KBM-7 (cell line): ENCODE measurements around the gene C11orf97.

Experiments used
- DNase-seq: peaks from one replicate; pipeline ENCODE4 v3.0.0-alpha.2; 2015
- in situ Hi-C: fragments of 300-500 bp; cut with MboI; formaldehyde crosslinking; loops from 2 replicates; pipeline ENCODE4 v1.14.3; 2020; ENCODE audit warnings: low sequenced_read_pairs, low pct_unique_long_range_greater_than_20kb, mixed read lengths

C11orf97 gene

GRCh38 chr11:94521684-94522083, 9.4 kb downstream of the C11orf97 start:
- in situ Hi-C loops: no loop called here

GRCh38 chr11:94524341-94524740, 12.1 kb downstream of the C11orf97 start:
- in situ Hi-C loops: no loop called here
- no peak for DNase-seq

More at GRCh38 chr11:94521684-94522083, 9.4 kb downstream of the C11orf97 start:
- peak; percentile 34 for DNase-seq

GRCh38 chr11:94525546-94526324, 13.5 kb downstream of the C11orf97 start:
- in situ Hi-C loops: no loop called here
- DNase-seq: peak; percentile 77

GRCh38 chr11:94526645-94527438, 14.6 kb downstream of the C11orf97 start:
- in situ Hi-C loops: no loop called here
- peak; percentile 64 for DNase-seq

GRCh38 chr11:94528551-94528950, 16.3 kb downstream of the C11orf97 start:
- in situ Hi-C loops: no loop called here
- no peak for DNase-seq

- in situ Hi-C loops: no loop called here
Observed at GRCh38 chr11:94532211-94532610, 19.9 kb downstream of the C11orf97 start.

GRCh38 chr11:94533206-94533605, 20.9 kb downstream of the C11orf97 start:
- no peak for DNase-seq
- in situ Hi-C loops: no loop called here

More at GRCh38 chr11:94532211-94532610, 19.9 kb downstream of the C11orf97 start:
- no peak for DNase-seq

GRCh38 chr11:94533696-94534630, 21.7 kb downstream of the C11orf97 start:
- no peak for DNase-seq
- in situ Hi-C loops: no loop called here

- no peak for DNase-seq
- in situ Hi-C loops: no loop called here
Observed at GRCh38 chr11:94536386-94536785, 24.1 kb downstream of the C11orf97 start.

- in situ Hi-C loops: no loop called here
- no peak for DNase-seq
Observed at GRCh38 chr11:94537031-94537600, 24.9 kb downstream of the C11orf97 start.

- in situ Hi-C loops: no loop called here
- DNase-seq: no peak
Observed at GRCh38 chr11:94539420-94539819, 27.2 kb downstream of the C11orf97 start.

- in situ Hi-C loops: no loop called here
- peak; percentile 86 for DNase-seq
Observed at GRCh38 chr11:94543695-94544645, 31.7 kb downstream of the C11orf97 start, which contains the start of gene FUT4. Gene FUT4, plus strand, starts transcription at chr11:94543921. Its CDS starts 213 bp downstream, at chr11:94544134.

- in situ Hi-C loops: no loop called here
Observed at GRCh38 chr11:94544646-94545263, 32.5 kb downstream of the C11orf97 start.

GRCh38 chr11:94545264-94546161, 33.3 kb downstream of the C11orf97 start:
- peak; percentile 42 for DNase-seq
- in situ Hi-C loops: no loop called here

More at GRCh38 chr11:94544646-94545263, 32.5 kb downstream of the C11orf97 start:
- DNase-seq: peak; percentile 50

- no peak for DNase-seq
- in situ Hi-C loops: no loop called here
Observed at GRCh38 chr11:94546162-94546470, 33.9 kb downstream of the C11orf97 start.

GRCh38 chr11:94546886-94547285, 34.6 kb downstream of the C11orf97 start:
- in situ Hi-C loops: no loop called here
- DNase-seq: no peak

GRCh38 chr11:94549146-94549545, 36.9 kb downstream of the C11orf97 start:
- no peak for DNase-seq
- in situ Hi-C loops: no loop called here
